GM21390 (cell line): ENCODE results near the gene C16orf86.
A peak's percentile ranks its signal among the peaks of the same experiment; 100 is the strongest.

Experiments used
- ATAC-seq: cut with Tn5 transposase; IDR thresholded peaks from one replicate; pipeline ENCODE4 v1.9.1; 2021; ENCODE audit not compliant: unreplicated experiment

The C16orf86 gene

DNA sequence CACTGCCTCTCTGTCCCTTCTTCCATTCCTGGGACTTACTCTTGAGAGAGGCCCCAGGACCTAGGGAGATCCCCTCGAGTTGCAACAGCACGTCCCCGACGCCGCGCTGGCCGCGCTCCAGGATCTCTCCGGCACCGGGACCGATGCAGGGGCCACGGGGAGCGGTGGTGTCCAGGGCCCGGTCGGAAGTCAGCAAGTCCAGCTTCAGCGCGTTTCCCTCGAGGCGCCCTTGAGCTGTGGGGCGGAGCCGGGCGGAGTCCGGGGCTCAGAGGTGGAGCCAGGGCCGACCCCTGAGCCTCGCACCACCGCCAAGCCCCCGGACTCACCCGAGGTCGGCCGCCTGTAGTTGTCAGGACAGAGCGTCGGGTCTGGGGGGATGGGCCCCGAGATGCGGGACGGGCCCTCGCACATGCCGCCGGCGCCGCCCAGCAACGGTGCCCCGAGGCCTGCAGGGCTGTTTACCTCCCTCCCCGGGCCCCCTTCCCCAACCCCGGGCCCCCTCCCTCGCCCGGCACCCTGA is 522 bp upstream of the C16orf86 start:
- ATAC-seq: peak; percentile 9

GRCh38 chr16:67667453-67667816 is 821 bp downstream of the C16orf86 start:
- no peak for ATAC-seq

DNA sequence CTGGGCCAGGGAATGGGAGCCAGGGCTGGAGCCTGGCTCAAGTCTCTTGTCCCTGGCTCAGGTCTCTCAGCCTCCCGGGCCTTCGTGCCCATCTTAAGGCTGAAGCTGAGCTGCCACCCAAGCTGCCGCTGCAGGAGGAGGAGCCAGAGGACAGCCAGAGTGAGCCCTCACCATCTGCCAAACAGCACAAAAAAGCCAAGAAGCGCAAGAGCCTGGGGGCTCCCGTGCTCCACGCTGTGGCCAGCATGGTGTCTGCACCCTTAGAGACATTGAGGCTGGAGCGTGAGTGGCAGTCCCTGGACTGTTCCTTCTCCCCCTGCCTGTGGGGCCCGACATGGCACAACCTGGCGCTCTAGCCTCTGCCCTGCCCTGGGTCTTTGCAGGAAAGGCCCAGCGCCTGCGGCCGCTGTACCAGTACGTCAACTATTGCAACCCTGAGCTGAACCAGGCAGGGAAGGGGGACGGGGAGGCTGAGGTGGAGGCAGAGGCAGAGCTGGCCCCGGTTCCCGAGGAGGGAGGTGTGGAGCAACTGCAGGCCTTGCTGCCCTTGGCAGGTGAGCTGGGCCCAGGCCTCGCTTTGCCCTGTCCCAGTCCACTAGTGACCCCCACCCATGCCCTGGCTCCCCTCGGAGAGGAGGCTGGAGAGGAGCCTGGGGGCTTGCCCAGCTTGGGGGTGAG is 1.3 kb downstream of the C16orf86 start:
- peak; percentile 64 for ATAC-seq

GRCh38 chr16:67668495-67669157 is 2.0 kb downstream of the C16orf86 start:
- ATAC-seq: no peak

DNA sequence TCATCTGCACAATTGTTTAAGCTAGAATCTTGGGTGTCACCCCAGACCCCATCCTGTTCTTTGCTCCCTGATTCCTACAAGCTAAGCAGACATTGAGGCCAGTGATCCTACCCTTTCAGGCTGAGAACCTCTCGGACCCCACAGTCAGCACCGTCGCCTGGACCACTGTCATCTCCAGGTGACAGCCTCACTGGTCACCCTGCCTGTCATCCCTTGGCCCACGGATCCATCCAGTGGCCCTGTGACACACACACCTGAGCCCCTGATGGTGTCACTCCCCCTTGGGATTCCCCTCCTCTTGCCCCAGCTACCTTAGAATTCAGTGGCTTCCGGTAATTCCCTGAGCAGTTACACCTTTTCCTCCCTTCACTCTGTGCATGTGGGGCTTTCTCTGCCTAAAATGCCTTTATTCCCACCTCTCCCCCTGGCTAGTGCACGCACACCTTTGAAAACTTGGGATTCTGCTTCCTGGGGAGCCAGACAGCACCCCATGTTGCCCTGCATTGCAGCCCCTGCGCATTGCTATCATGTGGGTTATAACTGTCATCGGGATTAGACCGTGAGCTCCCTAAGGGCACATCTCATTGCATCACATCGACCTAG is 3.0 kb downstream of the C16orf86 start:
- no peak for ATAC-seq

GRCh38 chr16:67672306-67672705 is 5.7 kb downstream of the C16orf86 start:
- ATAC-seq: no peak

- no peak for ATAC-seq
Observed at GRCh38 chr16:67672739-67673662, 6.4 kb downstream of the C16orf86 start.

GRCh38 chr16:67673712-67674580 is 7.3 kb downstream of the C16orf86 start:
- no peak for ATAC-seq

DNA sequence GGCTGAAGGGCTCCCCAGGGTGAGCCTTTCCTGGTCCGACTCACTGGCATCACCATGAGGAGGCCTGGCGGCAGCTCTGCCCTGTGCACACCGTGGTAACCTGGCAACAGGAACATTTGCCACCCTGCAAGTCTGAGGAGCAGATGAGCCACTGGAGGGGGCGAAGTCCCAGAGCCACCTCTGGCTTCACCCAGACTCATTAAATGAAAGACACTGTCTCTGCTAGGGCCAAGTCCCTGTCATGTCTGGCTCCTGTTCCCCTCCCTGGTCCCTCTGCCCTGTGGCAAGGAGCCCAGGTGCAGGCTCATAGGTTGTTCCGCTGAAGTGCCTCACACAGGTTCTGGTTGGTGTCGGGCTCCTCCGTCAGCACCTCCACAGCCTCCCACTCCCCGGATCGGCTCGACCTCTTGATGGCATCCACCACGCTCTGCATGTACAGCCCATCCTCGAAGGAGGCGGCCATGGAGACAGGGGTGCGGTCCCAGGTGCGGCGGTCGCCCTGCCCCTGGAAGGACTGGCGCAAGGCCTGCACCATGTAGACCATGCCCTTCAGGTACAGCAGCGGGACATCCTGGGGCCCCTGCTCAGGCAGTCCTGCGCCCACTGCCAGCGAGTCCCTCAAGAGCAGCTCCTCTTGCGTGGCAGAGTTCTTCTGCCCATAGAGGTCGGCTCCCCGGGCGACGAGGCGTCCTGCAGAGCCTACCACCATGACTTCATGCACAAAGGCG is 8.4 kb downstream of the C16orf86 start:
- no peak for ATAC-seq

DNA sequence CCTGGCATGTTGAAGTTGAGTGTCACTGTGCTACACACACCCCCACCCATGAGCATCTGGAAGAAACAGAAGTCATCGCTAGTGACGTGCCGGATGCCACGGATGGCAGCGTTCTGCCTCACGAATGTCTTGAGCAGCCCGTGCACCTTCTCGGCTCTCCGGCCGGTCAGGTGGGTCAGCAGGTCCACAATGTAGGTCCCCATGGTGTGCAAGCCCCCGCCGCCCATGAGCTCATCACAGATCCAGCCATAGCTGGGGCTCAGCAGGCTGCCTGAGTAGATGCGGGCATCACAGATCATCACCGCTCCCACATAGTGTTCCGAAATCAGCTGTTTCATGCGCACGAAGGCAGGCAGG is 8.9 kb downstream of the C16orf86 start:
- no peak for ATAC-seq

GRCh38 chr16:67675999-67676398 is 9.4 kb downstream of the C16orf86 start:
- ATAC-seq: no peak

DNA sequence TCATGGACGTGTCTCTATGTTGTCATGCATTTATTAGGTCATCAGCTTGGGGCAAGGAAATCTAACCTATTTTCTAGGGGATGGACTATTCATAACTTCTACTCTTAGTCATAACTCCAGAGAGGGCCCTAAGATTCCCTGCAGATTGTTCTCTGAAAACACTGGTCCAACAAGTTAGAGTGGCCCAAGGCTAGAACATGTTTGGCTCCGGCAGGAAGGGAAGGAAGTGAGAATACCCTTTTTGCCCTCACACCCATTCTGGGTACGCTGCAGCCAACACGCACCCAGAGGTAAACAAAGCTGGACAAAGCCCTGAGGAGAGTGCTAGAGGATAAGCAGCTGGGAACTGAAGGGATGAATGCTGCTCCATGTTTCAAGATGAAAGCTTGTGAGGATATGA is 9.9 kb downstream of the C16orf86 start:
- no peak for ATAC-seq

GRCh38 chr16:67676939-67677338 is 10.3 kb downstream of the C16orf86 start:
- no peak for ATAC-seq

DNA sequence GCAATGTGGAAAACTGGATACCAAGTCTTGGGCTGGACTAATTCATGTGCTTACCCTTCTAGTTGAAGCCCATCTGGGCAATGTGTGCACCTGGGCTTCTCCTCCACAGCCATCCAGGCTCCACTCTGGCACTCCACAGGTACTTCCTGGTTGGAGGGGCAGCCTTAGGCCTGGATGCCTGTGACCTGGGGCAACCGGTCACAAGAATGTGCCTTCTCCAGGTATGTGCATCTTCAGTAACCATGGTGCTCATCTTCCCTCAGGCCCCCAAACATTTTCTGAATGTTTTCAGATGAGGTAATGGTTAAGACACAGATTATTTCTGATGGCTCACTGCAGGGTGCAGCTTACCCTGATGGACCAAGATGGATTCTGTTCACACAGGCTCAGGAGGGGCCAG is 11.1 kb downstream of the C16orf86 start:
- ATAC-seq: no peak

- ATAC-seq: no peak
Observed at GRCh38 chr16:67678354-67679023, 11.9 kb downstream of the C16orf86 start.

GRCh38 chr16:67679935-67680897 is 13.6 kb downstream of the C16orf86 start:
- ATAC-seq: no peak

DNA sequence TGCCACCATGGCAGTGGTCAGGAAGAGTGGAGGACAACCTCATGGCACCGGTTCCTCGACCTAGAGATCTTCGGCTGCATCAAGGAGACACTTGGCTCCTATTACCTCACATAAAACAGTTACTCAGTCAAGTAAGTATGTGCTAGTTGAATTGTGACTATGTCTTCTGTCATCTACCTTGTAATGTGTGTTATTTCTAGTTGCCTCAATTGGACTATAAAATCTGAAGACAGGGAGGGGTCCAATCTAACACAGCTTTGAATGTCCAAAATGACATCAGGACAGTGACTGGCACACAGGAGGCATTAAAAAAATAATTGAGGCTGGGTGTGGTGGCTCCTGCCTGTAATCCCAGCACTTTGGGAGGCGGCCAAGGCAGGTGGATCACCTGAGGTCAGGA is 17.2 kb downstream of the C16orf86 start:
- no peak for ATAC-seq
